ENCODE data around the gene ABCA12. TPM values are rescaled to one million over a fixed set of nuclear protein-coding genes. Genes with fewer than 3 reads are reported as not detected.

ABCA12 gene
- total RNA-seq, 2 donors from 2014 or later, result not detected

DNA sequence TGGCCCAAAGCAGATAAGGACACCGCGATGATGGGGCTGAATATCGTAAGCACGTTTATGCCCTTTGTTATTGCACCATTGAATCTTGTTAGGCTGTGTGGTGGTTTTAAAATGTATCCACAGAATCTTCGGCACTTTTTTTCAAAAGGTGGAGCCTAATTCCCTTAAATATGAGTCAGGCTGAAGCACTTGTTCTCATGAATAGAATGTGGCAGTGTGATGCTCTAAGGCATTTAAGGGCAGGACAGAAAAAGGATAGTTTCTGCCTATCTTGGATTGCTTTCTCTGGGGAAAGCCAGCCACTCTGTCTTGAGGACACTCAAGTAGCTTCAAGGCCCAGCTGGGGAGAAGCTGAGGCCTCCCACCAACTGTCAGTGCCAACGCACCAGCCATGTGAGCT lies 39.6 kb downstream of the ABCA12 start:
- ATAC-seq (replicated peaks), result no peak
- H3K36me3 Mint-ChIP-seq (ENCODE audit: low read depth), result no peaks in the 10 kb centered on the region
- H3K4me1 Mint-ChIP-seq, result no peaks in the 10 kb centered on the region
- H3K27me3 Mint-ChIP-seq, result no peaks in the 10 kb centered on the region
- H3K4me3 Mint-ChIP-seq, result no peak overlapping the region
- H3K9me3 Mint-ChIP-seq, result peaks cover 4% of the 10 kb centered on the region
- H3K27ac Mint-ChIP-seq, result no peak overlapping the region

DNA sequence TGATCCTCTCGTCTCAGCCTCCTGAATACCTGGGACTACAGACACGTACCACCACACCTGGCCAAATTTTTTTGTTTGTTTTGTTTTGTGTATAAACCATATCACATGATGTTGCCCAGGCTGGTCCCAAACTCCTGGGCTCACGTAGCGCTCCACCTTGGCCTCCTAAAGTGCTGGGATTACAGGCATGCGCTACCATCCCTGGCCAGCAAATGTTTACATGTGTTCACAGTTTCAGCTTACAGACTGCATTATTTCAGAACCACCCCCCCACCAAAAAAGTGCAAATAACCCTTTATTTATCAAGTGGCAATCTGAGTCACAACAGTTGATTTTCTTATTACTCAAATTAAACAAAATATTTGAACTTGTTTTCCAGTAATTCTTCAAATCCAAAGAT lies 54.3 kb downstream of the ABCA12 start:
- Mint-ChIP-seq H3K36me3 (ENCODE audit: low read depth) (no peaks in the 10 kb centered on the region), H3K27ac (no peak overlapping the region), H3K4me3 (no peak overlapping the region), H3K4me1 (no peaks in the 10 kb centered on the region), H3K9me3 (no peaks in the 10 kb centered on the region), H3K27me3 (peaks cover 3% of the 10 kb centered on the region)
- no peak for ATAC-seq (replicated peaks)

DNA sequence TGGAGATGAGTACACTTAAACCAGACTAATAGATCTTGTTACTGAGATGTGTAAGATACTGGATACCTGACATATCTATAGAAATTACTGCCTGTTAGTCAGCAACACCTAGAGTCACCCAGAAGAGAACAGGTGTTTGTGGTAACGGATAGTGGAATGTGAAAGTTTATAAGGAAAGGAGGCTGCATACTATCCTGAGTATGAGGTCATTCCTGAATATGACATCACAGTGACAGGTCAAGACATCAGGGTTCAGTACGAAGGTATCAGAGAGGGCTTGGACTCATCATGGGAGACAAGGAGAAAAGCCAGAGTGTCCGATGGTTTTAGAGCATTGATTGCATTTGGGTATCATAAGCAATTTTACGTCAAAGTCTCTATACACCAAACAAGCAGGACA lies 55.3 kb downstream of the ABCA12 start:
- Mint-ChIP-seq H3K4me3 (no peak overlapping the region), H3K36me3 (ENCODE audit: low read depth) (no peaks in the 10 kb centered on the region), H3K27ac (no peak overlapping the region), H3K27me3 (peaks cover 3% of the 10 kb centered on the region), H3K4me1 (no peaks in the 10 kb centered on the region), H3K9me3 (no peaks in the 10 kb centered on the region)
- no peak for ATAC-seq (replicated peaks)

DNA sequence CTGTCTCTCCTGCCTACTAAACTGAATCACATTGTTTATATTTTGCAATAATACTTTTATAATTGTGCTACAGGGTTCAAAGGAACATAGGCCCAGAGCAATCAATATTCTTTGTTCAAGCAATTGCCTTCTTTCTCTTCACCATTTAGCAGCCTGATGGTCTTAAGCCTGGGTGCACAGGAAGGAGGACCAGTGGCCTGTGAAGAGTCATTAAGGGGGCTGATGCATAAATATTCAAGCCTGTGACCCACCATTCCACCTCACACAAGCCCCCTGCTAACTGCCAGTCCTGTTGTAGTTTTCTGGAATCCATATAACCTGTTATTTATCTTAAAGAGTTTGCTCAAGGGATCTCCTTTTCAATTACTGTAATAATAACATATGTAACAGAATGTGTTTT lies 56.0 kb downstream of the ABCA12 start:
- H3K27ac Mint-ChIP-seq, result no peak overlapping the region
- H3K4me1 Mint-ChIP-seq, result no peaks in the 10 kb centered on the region
- no peak overlapping the region for H3K4me3 Mint-ChIP-seq
- peaks cover 3% of the 10 kb centered on the region for H3K27me3 Mint-ChIP-seq
- no peaks in the 10 kb centered on the region for H3K9me3 Mint-ChIP-seq
- ATAC-seq (replicated peaks), result no peak
- no peaks in the 10 kb centered on the region for H3K36me3 Mint-ChIP-seq (ENCODE audit: low read depth)

DNA sequence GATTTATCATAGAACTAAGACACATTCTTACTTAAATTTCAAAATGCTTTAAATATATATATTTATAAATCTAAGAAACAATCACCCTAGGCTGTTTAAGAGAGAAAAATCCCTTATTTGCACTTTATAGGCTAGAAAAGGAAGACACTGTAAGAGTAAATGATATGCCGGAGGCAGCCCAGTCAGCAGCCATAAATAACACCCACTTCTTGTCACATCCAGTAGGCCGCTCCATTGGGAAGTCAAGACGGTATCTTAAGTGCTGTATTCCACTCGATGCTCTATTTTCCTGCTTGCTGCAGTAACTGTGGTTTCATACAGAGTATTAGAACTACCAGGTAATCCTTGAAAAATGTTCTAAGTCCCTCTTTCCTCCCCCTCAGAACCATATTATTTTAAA lies 57.9 kb downstream of the ABCA12 start:
- Mint-ChIP-seq H3K4me1 (no peaks in the 10 kb centered on the region), H3K27me3 (peaks cover 2% of the 10 kb centered on the region), H3K27ac (no peak overlapping the region), H3K4me3 (no peak overlapping the region), H3K9me3 (no peaks in the 10 kb centered on the region), H3K36me3 (ENCODE audit: low read depth) (no peaks in the 10 kb centered on the region)
- ATAC-seq (replicated peaks), result no peak

DNA sequence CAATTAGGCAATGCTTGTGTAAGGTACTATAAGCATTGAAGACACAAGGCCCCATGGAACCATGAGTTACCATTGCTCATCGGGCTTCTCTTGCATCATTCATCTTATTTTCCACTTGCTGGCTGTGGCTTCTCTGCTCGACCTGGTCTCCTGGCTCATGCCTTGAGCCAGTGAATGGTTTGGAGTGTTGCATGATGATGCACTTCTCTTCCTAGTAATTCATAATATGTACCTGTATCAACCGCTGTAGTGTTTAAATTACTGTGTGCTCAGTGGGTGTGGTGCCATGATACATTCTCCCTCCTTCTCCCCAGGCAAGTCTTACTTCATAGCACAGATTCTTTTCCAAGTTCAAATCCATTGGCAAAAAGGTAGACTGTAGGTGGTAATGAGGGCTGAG lies 66.8 kb downstream of the ABCA12 start:
- Mint-ChIP-seq H3K27ac (no peak overlapping the region), H3K4me3 (no peak overlapping the region), H3K36me3 (ENCODE audit: low read depth) (no peaks in the 10 kb centered on the region), H3K9me3 (no peaks in the 10 kb centered on the region), H3K27me3 (no peaks in the 10 kb centered on the region), H3K4me1 (no peaks in the 10 kb centered on the region)
- no peak for ATAC-seq (replicated peaks)

DNA sequence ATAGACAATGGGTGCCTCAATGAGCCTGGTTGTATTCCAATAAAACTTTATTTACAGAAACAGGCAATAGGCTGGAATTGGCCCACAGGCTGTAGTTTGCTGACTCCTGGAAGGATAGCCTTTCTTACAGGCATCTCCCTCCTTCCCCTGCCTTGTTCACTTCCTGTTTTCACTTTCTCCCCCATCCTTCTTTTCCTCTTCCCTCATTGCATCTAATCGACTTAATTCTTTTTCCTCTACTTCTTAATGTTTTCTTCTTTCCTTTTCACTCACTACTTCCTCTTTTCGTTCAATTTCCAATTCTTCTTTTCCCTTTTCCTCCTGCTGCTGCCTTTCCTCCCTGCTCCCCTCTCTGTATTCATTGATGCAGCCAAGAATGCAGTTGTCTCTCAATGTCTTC lies 70.0 kb downstream of the ABCA12 start:
- Mint-ChIP-seq H3K4me1 (no peaks in the 10 kb centered on the region), H3K9me3 (no peaks in the 10 kb centered on the region), H3K4me3 (no peak overlapping the region), H3K36me3 (ENCODE audit: low read depth) (no peaks in the 10 kb centered on the region), H3K27ac (no peak overlapping the region), H3K27me3 (peaks cover 4% of the 10 kb centered on the region)
- ATAC-seq (replicated peaks), result no peak

DNA sequence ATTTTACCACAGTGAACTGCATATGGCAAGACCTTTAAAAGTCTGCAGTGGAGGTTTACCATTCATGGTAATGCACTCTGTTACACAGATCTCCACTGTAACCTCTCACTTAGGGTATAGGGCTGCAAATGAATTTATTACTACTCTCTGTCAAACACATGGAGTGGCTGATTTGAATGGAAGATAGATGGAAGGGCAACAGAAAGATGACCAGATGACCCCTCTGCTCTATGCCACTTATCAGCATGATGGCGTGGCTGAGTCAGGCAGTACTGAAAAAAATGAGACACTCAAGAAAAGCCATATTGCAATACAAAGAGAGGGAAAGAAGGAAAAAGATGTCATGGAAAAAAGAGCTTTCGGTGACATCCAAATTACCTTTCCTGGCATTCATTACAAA lies 72.3 kb downstream of the ABCA12 start:
- H3K27ac Mint-ChIP-seq, result no peak overlapping the region
- H3K4me1 Mint-ChIP-seq, result no peaks in the 10 kb centered on the region
- H3K27me3 Mint-ChIP-seq, result peaks cover 7% of the 10 kb centered on the region
- H3K36me3 Mint-ChIP-seq (ENCODE audit: low read depth), result no peaks in the 10 kb centered on the region
- H3K4me3 Mint-ChIP-seq, result no peak overlapping the region
- H3K9me3 Mint-ChIP-seq, result no peaks in the 10 kb centered on the region
- ATAC-seq (replicated peaks), result no peak

DNA sequence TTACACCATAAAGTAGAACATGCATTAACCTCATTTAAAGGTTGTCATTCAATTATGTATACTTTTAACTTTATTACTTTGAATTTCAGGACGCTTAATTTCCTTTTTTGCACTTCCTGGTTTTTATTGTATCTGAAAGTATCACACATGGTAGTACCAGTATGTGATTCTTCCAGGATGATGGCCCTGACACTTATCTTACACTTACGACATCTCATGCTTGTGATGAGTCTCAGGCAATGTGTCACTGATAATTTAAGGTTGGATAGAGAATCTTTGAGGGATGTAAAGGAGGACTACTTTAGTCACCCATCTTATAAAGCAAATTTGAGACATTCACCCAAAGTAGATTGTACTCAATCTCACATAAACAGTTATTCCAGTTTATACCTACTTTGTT lies 74.9 kb downstream of the ABCA12 start:
- H3K4me3 Mint-ChIP-seq, result no peak overlapping the region
- no peak overlapping the region for H3K27ac Mint-ChIP-seq
- H3K4me1 Mint-ChIP-seq, result no peaks in the 10 kb centered on the region
- ATAC-seq (replicated peaks), result no peak
- no peaks in the 10 kb centered on the region for H3K36me3 Mint-ChIP-seq (ENCODE audit: low read depth)
- peaks cover 11% of the 10 kb centered on the region for H3K27me3 Mint-ChIP-seq
- H3K9me3 Mint-ChIP-seq, result no peaks in the 10 kb centered on the region

DNA sequence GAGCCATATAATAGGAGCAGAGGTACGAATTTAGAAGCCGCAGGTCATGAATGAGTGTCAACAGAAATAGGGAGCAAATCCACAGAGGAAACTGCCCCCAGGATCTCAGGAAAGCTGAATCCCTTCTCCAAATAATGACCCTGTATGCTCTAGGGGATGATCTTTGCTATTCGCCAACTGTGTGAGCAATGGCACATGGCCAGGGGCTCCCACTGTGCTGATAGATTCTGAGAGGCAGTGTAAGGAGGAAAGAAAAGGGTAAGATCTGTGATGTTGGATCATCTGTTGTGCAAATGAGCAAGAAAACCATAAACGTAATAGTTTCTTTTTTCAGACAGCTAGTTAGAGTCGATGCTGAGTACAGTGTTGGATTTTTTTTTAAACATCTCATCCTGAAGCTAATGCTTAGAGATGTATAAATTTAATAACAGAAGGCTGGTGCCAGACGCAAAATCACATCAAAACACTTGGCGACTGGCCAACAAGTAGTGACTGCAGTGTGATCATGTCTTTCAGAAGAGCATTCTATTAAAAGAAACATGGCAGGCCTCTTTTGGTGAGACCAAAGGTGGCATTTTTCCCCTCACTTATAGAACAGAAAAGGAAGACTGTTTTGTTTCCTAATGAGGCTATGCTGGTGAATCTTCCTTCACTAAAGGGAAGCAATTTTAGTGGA lies 77.4 kb downstream of the ABCA12 start:
- Mint-ChIP-seq H3K9me3 (no peaks in the 10 kb centered on the region), H3K4me3 (no peak overlapping the region), H3K4me1 (no peaks in the 10 kb centered on the region), H3K36me3 (ENCODE audit: low read depth) (no peaks in the 10 kb centered on the region), H3K27me3 (peaks cover 11% of the 10 kb centered on the region), H3K27ac (no peak overlapping the region)
- no peak for ATAC-seq (replicated peaks)

DNA sequence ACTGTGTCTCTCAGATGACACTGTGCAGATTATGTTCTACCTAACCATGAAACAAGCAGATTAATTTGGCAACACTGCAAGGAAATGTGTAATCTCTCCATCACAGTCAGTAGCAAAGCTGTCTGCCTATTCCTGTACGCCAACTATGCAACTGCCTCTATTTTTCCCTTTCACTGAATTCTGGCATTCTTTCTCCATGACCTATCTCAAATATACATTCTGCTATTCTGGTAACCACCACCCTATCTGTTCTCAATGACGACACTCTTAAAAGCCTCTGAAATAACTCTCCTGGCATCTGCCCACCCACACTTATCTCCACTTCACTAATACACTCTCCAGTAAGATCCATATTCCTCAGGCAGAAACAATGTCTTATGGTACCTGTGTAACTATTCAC lies 78.7 kb downstream of the ABCA12 start:
- no peaks in the 10 kb centered on the region for H3K9me3 Mint-ChIP-seq
- H3K36me3 Mint-ChIP-seq (ENCODE audit: low read depth), result no peaks in the 10 kb centered on the region

DNA sequence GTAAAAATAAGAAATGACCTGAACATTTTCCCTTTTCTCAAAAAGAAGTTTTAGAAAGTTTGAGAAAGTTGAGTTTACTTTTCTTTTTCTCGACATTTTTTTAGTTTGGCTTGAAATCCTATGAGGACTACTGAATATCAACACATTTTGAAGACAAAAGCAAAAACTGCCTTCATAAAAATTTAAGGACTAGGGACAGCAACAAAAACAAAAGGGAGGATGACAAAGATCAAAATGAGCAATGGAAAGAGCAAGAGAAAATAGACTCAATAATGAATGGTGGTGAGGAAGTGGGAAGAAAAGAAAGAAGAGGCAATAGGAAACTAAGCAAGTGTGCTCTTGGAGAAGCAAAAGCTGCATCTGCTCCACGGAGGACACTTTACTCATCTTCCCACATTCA lies 82.5 kb downstream of the ABCA12 start:
- H3K36me3 Mint-ChIP-seq (ENCODE audit: low read depth), result no peaks in the 10 kb centered on the region
- H3K27ac Mint-ChIP-seq, result no peak overlapping the region
- no peak overlapping the region for H3K4me3 Mint-ChIP-seq
- H3K9me3 Mint-ChIP-seq, result no peaks in the 10 kb centered on the region
- no peak for ATAC-seq (replicated peaks)
- H3K4me1 Mint-ChIP-seq, result no peaks in the 10 kb centered on the region
- peaks cover 4% of the 10 kb centered on the region for H3K27me3 Mint-ChIP-seq

More for the DNA sequence above, 78.7 kb downstream of the ABCA12 start:
- no peak overlapping the region for H3K27ac Mint-ChIP-seq
- H3K4me3 Mint-ChIP-seq, result no peak overlapping the region
- ATAC-seq (replicated peaks), result no peak
- H3K27me3 Mint-ChIP-seq, result peaks cover 7% of the 10 kb centered on the region
- no peaks in the 10 kb centered on the region for H3K4me1 Mint-ChIP-seq

DNA sequence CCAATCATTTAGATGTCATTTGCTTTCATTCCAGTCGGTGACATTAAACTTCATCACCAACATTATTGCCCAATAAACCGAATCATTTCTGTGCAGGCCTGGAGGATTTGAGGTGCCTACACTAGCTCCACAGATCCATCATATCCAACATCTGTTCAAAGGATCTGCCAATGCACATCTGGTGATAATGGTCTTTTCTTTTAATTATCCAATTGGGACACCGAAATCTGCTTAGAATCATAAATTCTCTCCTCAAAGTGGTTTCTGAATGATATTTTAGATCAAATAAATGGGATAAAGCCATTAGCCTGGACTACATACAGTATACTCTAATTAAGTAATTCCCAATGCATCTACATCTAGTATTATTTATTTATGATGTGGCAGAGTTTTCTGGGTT lies 85.6 kb downstream of the ABCA12 start:
- no peak overlapping the region for H3K4me3 Mint-ChIP-seq
- no peaks in the 10 kb centered on the region for H3K9me3 Mint-ChIP-seq
- H3K36me3 Mint-ChIP-seq (ENCODE audit: low read depth), result no peaks in the 10 kb centered on the region

DNA sequence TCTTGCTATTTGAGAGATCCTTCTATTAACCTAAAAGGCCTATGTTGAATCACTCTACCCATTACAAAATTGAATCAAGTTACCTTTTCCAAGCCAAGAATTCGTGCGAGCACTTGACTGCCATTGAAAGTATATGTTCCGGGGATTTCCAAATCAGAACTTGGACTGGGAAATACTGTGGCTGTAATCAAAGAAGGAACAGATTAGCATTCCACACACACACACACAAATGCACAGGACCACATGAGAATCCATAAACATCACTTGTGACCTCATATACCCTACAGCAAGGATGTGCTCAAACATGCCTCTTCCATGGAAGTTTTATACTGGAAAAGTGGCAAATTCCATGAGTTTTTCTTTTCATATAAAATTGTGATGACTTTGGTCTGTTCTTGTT lies 86.0 kb downstream of the ABCA12 start:
- ATAC-seq (replicated peaks), result no peak
- H3K9me3 Mint-ChIP-seq, result no peaks in the 10 kb centered on the region
- no peak overlapping the region for H3K4me3 Mint-ChIP-seq

More for the DNA sequence above, 85.6 kb downstream of the ABCA12 start:
- ATAC-seq (replicated peaks), result no peak
- no peaks in the 10 kb centered on the region for H3K4me1 Mint-ChIP-seq
- no peaks in the 10 kb centered on the region for H3K27me3 Mint-ChIP-seq
- H3K27ac Mint-ChIP-seq, result no peak overlapping the region

DNA sequence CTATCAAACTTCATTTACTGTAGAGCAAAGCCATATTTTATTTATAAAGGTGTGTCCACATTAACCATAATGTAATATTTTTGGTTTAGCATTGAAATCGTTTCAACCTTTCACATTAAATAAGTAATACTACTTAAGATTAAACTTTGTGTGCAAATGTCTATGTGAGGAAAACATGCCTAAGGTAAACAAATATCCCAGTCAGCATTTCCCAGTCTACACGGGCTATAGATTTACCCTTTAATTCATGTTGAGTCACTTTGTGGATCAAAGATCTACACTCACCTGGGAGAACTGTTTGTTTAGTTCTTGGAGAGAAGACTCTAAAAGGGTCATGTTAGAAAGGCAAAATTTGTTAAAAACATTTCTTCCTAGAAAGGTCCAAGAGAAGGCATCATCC lies 89.1 kb downstream of the ABCA12 start:
- Mint-ChIP-seq H3K9me3 (no peaks in the 10 kb centered on the region), H3K27me3 (no peaks in the 10 kb centered on the region), H3K36me3 (ENCODE audit: low read depth) (no peaks in the 10 kb centered on the region), H3K27ac (no peak overlapping the region), H3K4me1 (no peaks in the 10 kb centered on the region), H3K4me3 (no peak overlapping the region)
- ATAC-seq (replicated peaks), result no peak

More for the DNA sequence above, 86.0 kb downstream of the ABCA12 start:
- no peak overlapping the region for H3K27ac Mint-ChIP-seq
- H3K36me3 Mint-ChIP-seq (ENCODE audit: low read depth), result no peaks in the 10 kb centered on the region
- no peaks in the 10 kb centered on the region for H3K4me1 Mint-ChIP-seq
- no peaks in the 10 kb centered on the region for H3K27me3 Mint-ChIP-seq

DNA sequence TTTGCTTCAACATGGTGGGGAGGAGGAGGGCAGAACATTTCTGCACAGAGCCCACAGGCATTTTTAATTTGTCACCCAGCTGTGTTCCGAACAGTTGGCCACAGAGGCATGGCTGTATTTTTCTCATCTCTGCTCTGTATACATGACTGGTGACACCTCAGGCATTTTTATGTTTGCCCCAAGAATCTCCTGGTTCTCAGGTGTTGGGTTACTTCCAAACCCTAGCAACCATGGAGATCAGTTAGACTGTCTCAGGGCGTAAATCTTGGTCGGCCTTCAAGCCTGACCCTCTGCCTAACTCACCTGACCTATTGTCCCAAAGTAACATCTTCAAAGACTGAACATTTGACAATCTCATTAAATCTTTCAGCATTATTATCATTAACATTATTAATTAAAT lies 100.0 kb downstream of the ABCA12 start:
- H3K27ac Mint-ChIP-seq, result no peak overlapping the region
- no peaks in the 10 kb centered on the region for H3K4me1 Mint-ChIP-seq
- H3K36me3 Mint-ChIP-seq (ENCODE audit: low read depth), result no peaks in the 10 kb centered on the region
- H3K27me3 Mint-ChIP-seq, result no peaks in the 10 kb centered on the region
- no peak overlapping the region for H3K4me3 Mint-ChIP-seq
- no peaks in the 10 kb centered on the region for H3K9me3 Mint-ChIP-seq
- ATAC-seq (replicated peaks), result no peak

Data from activated T-helper 17 cell treated with anti-CD3 and anti-CD28 coated beads, Interleukin-2, amount 50 U/mL, for 72 hours (primary cell).